Mammary epithelial cell (primary cell): ENCODE data around the gene TWSG1.

Experiments used
- CTCF ChIP-seq, 2 donors: IDR thresholded peaks in 1 of 2; conservative IDR thresholded peaks in 1 of 2; 2 replicates each; pipeline ENCODE4 v1.5.1; 2011 to 2012; ENCODE audit warnings: inconsistent platforms in 2 of 2, low read length in 2 of 2, mild to moderate bottlenecking in 2 of 2, control low read depth in 1 of 2, low read depth in 1 of 2; ENCODE audit not compliant: insufficient read depth in 1 of 2; ENCODE audit errors: extremely low read depth in 1 of 2
- EZH2 ChIP-seq: IDR thresholded peaks from 2 replicates; pipeline ENCODE4 v1.6.1; 2012; ENCODE audit warnings: low read length, inconsistent platforms, borderline replicate concordance

- no peak for TF ChIP-seq CTCF (conservative IDR thresholded peaks at IDR 0.05 in 1 of 2, IDR thresholded peaks at IDR 0.05 in 1 of 2; ENCODE audit: extremely low read depth in 1 of 2, insufficient read depth in 1 of 2, low read depth in 1 of 2, low read length in 2 of 2)
- TF ChIP-seq EZH2, result no peak
These were observed 59.5 kb downstream of the TWSG1 start for GRCh38 chr18:9394046-9394445.
